Neural cell (in vitro differentiated cells): ENCODE data around the gene FOXK1.

Experiments used
- EZH2 ChIP-seq: fragments of 200-600, 300-800 bp; shearing (Covaris generic), sonication (generic); IDR thresholded peaks from 2 replicates; pipeline ENCODE4 v1.6.1; 2014; ENCODE audit warnings: antibody characterized with exemption, low read length, borderline replicate concordance, mild to moderate bottlenecking; ENCODE audit not compliant: insufficient read depth, poor library complexity, severe bottlenecking
- POLR2AphosphoS5 ChIP-seq: IDR thresholded peaks from 2 replicates; pipeline ENCODE4 v1.6.1; 2012
- RAD21 ChIP-seq: fragments of 450-650 bp; conservative IDR thresholded peaks from 2 replicates; pipeline ENCODE4 v1.6.1; 2014; ENCODE audit warnings: antibody characterized with exemption, mild to moderate bottlenecking, moderate library complexity
- SMC3 ChIP-seq: fragments of 450-650 bp; conservative IDR thresholded peaks from 2 replicates; pipeline ENCODE4 v1.6.1; 2014; ENCODE audit warnings: antibody characterized with exemption, mild to moderate bottlenecking, moderate library complexity; ENCODE audit not compliant: poor library complexity
- TAF1 ChIP-seq: IDR thresholded peaks from 2 replicates; pipeline ENCODE4 v1.6.1; 2012; ENCODE audit warnings: low read depth
- TF ChIP-seq, protein P1 (sequence below): fragments of 450-650 bp; IDR thresholded peaks from 2 replicates; pipeline ENCODE4 v1.5.1; 2014; ENCODE audit warnings: antibody characterized with exemption, mild to moderate bottlenecking, moderate library complexity; ENCODE audit not compliant: poor library complexity, severe bottlenecking
- TF ChIP-seq, protein P2 (sequence below): IDR thresholded peaks from 2 replicates; pipeline ENCODE4 v1.6.1; 2012; ENCODE audit warnings: borderline replicate concordance

DNA sequence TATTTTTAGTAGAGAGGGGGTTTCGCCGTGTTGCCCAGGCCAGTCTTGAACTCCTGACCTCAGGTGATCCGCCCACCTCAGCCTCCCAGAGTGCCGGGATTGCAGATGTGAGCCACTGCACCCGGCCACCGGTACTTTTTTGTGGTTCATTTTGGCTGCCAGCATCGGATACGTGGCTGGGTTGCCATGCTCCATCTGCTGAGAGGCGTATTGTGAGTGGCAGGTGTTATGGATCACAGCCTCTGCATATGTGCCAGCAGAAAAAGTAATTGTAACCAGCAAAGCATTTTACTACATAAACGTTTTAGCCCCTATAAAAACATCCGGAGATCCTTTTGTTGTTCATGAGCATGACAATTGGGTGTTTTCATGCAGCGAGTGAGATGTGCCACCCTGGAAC is 7.1 kb downstream of the FOXK1 start:
- TF ChIP-seq, protein P1, sequence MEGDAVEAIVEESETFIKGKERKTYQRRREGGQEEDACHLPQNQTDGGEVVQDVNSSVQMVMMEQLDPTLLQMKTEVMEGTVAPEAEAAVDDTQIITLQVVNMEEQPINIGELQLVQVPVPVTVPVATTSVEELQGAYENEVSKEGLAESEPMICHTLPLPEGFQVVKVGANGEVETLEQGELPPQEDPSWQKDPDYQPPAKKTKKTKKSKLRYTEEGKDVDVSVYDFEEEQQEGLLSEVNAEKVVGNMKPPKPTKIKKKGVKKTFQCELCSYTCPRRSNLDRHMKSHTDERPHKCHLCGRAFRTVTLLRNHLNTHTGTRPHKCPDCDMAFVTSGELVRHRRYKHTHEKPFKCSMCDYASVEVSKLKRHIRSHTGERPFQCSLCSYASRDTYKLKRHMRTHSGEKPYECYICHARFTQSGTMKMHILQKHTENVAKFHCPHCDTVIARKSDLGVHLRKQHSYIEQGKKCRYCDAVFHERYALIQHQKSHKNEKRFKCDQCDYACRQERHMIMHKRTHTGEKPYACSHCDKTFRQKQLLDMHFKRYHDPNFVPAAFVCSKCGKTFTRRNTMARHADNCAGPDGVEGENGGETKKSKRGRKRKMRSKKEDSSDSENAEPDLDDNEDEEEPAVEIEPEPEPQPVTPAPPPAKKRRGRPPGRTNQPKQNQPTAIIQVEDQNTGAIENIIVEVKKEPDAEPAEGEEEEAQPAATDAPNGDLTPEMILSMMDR = no peak
- no peak for TF ChIP-seq RAD21
- TF ChIP-seq, protein P2, sequence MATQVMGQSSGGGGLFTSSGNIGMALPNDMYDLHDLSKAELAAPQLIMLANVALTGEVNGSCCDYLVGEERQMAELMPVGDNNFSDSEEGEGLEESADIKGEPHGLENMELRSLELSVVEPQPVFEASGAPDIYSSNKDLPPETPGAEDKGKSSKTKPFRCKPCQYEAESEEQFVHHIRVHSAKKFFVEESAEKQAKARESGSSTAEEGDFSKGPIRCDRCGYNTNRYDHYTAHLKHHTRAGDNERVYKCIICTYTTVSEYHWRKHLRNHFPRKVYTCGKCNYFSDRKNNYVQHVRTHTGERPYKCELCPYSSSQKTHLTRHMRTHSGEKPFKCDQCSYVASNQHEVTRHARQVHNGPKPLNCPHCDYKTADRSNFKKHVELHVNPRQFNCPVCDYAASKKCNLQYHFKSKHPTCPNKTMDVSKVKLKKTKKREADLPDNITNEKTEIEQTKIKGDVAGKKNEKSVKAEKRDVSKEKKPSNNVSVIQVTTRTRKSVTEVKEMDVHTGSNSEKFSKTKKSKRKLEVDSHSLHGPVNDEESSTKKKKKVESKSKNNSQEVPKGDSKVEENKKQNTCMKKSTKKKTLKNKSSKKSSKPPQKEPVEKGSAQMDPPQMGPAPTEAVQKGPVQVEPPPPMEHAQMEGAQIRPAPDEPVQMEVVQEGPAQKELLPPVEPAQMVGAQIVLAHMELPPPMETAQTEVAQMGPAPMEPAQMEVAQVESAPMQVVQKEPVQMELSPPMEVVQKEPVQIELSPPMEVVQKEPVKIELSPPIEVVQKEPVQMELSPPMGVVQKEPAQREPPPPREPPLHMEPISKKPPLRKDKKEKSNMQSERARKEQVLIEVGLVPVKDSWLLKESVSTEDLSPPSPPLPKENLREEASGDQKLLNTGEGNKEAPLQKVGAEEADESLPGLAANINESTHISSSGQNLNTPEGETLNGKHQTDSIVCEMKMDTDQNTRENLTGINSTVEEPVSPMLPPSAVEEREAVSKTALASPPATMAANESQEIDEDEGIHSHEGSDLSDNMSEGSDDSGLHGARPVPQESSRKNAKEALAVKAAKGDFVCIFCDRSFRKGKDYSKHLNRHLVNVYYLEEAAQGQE = no peak
- TF ChIP-seq EZH2 = no peak
- TF ChIP-seq SMC3 = no peak
- TF ChIP-seq TAF1 = no peak
- no peak for TF ChIP-seq POLR2AphosphoS5
